ENCODE results near the gene ZDHHC14. TPM values are rescaled to one million over a fixed set of nuclear protein-coding genes. Genes with fewer than 3 reads are reported as not detected.

Gene ZDHHC14
- total and polyA plus RNA-seq, 2 of the 8 experiments (the other 6 are each of a cell fraction or from before 2014, with no cell fraction given): 2.9 to 5.3 TPM

DNA sequence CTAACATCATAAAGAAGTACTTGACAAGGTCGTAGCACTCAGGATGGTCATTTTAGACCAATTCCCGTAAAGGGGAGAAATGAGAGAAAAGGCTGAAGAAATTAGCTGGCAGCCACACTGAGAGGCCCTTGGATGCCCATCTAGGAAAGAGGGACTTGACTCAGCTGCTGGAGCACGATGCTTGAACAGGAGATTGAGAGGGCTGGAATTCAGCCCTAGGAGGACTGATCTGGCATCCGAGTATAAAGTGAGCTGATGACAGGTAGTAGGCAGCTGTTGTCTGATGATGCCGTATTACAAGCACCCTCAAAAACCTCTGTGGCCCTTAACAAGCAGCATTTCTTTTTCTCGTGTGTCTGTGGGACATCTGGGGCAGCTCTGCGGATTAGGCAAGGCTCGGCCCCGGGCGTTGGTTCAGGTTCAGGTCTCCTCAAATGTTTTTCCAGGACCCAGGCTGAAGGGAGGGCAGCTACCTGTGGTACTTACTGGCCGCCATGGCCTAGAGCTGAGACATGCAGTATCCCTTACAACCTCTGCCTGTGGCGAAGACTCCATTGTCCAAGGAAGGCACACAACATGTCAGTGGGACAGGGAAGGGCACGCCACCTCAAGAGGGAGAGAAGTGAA is 222.4 kb downstream of the ZDHHC14 start (continued):
- TF ChIP-seq, protein P1, sequence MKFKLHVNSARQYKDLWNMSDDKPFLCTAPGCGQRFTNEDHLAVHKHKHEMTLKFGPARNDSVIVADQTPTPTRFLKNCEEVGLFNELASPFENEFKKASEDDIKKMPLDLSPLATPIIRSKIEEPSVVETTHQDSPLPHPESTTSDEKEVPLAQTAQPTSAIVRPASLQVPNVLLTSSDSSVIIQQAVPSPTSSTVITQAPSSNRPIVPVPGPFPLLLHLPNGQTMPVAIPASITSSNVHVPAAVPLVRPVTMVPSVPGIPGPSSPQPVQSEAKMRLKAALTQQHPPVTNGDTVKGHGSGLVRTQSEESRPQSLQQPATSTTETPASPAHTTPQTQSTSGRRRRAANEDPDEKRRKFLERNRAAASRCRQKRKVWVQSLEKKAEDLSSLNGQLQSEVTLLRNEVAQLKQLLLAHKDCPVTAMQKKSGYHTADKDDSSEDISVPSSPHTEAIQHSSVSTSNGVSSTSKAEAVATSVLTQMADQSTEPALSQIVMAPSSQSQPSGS (IDR thresholded peaks at IDR 0.05; ENCODE audit: low read length): no peak
